PC-3 (cell line): ENCODE data around the gene ARHGEF4. TPM values are rescaled to one million over a fixed set of nuclear protein-coding genes. Genes with fewer than 3 reads are reported as not detected.

Experiments
- ATAC-seq: fragments of 200-7000 bp; cut with Tn5 transposase; 2 replicates; pipeline ENCODE4 v1.9.1; 2020; ENCODE audit warnings: mild to moderate bottlenecking, moderate library complexity
- BruUV-seq: library from RNA; stranded (reverse); fragments of 400-500 nt; replicated peaks from 2 replicates; lab custom pipeline; 2021; lab: Mats Ljungman, UMichigan
- CTCF ChIA-PET: fragments of 300-600 bp; sonication (Branson Sonifier 250); formaldehyde crosslinking; loops from one replicate; lab custom pipeline; 2022; ENCODE audit warnings: antibody characterized with exemption; lab: Charles Lee
- POLR2A ChIA-PET: fragments of 300-600 bp; sonication (Branson Sonifier 250); formaldehyde crosslinking; loops from one replicate; lab custom pipeline; 2022; ENCODE audit warnings: antibody characterized with exemption; ENCODE audit not compliant: unreplicated experiment; lab: Charles Lee
- DNase-seq: peaks from one replicate; pipeline ENCODE4 v3.0.0-alpha.2; 2015
- H2AFZ ChIP-seq: fragments of 300-600 bp; sonication (generic); 2 replicates; pipeline ENCODE4 v1.6.0; 2016; ENCODE audit warnings: antibody characterized with exemption, low read length
- H3F3A ChIP-seq: fragments of 300-600 bp; sonication (generic); one replicate; pipeline ENCODE4 v1.6.0; 2017; ENCODE audit warnings: antibody characterized with exemption, low read length, control low read depth, mild to moderate bottlenecking; ENCODE audit not compliant: unreplicated experiment
- H3K27ac ChIP-seq: fragments of 300-600 bp; sonication (generic); 2 replicates; pipeline ENCODE4 v1.5.1; 2016; ENCODE audit warnings: mild to moderate bottlenecking, low read length
- H3K27me3 ChIP-seq: fragments of 300-600 bp; sonication (generic); 2 replicates; pipeline ENCODE4 v1.6.1; 2016; ENCODE audit warnings: low read length, mixed read lengths
- H3K36me3 ChIP-seq: fragments of 300-600 bp; sonication (generic); 2 replicates; pipeline ENCODE4 v1.6.1; 2016; ENCODE audit warnings: low read depth, mixed run types, low read length, mixed read lengths
- H3K4me1 ChIP-seq: fragments of 300-600 bp; sonication (generic); 2 replicates; pipeline ENCODE4 v1.5.1; 2016; ENCODE audit warnings: low read length; ENCODE audit not compliant: insufficient read depth
- H3K4me2 ChIP-seq: fragments of 300-600 bp; sonication (generic); 2 replicates; pipeline ENCODE4 v1.6.0; 2016; ENCODE audit warnings: low read length
- H3K4me3 ChIP-seq: fragments of 300-600 bp; sonication (generic); 2 replicates; pipeline ENCODE4 v1.5.1; 2016; ENCODE audit warnings: mild to moderate bottlenecking, low read length, mixed read lengths
- H3K79me2 ChIP-seq: fragments of 300-600 bp; sonication (generic); 2 replicates; pipeline ENCODE4 v1.6.1; 2017; ENCODE audit warnings: low read length, mixed read lengths
- H3K9ac ChIP-seq: fragments of 300-600 bp; sonication (generic); 2 replicates; pipeline ENCODE4 v1.6.0; 2016; ENCODE audit warnings: mild to moderate bottlenecking, low read length
- H3K9me2 ChIP-seq: fragments of 300-600 bp; sonication (generic); replicated peaks from 2 replicates; pipeline ENCODE4 v1.6.1; 2016; ENCODE audit warnings: mixed run types, low read length, mixed read lengths
- H3K9me3 ChIP-seq: fragments of 300-600 bp; sonication (generic); 2 replicates; pipeline ENCODE4 v1.6.1; 2016; ENCODE audit warnings: low read length, mixed read lengths
- H4K20me1 ChIP-seq: fragments of 300-600 bp; sonication (generic); 2 replicates; pipeline ENCODE4 v1.6.1; 2016; ENCODE audit warnings: low read length, mixed read lengths
- CTCF ChIP-seq: fragments of 300-600 bp; sonication (generic); conservative IDR thresholded peaks from 2 replicates; pipeline ENCODE4 v1.5.1; 2017; ENCODE audit warnings: antibody characterized with exemption, low read depth, mild to moderate bottlenecking, low read length
- EZH2 ChIP-seq: fragments of 300-600 bp; sonication (generic); IDR thresholded peaks from one replicate; pipeline ENCODE4 v1.6.1; 2017; ENCODE audit warnings: antibody characterized with exemption, mild to moderate bottlenecking, low read length; ENCODE audit not compliant: unreplicated experiment
- EZH2phosphoT487 ChIP-seq: fragments of 300-600 bp; sonication (generic); IDR thresholded peaks from 2 replicates; pipeline ENCODE4 v1.6.1; 2018; ENCODE audit warnings: mild to moderate bottlenecking, antibody characterized with exemption, low read length, borderline replicate concordance
- intact Hi-C: fragments of 100-400 bp; cut with micrococcal nuclease; formaldehyde crosslinking; loops from 2 replicates; pipeline ENCODE4 v1.9.0; 2023
- total RNA-seq: library from RNA; depleted of rRNA; stranded (reverse); fragments of >200 nt; gene quantifications from 2 replicates; pipeline ENCODE4 v1.2.3, GENCODE V29; 2014

ARHGEF4 gene
- total RNA-seq, 1 experiment from 2014 or later, result 21.5 TPM

GRCh38 chr2:130981667-130982066 lies 145.0 kb downstream of the ARHGEF4 start:
- H3K36me3 ChIP-seq, result no peaks in the 10 kb centered on the region
- ChIA-PET CTCF (no interaction called here), POLR2A (no interaction called here)
- no peaks in the 10 kb centered on the region for H3K4me1 ChIP-seq
- H3F3A ChIP-seq, result no peaks in the 10 kb centered on the region
- no peak overlapping the region for H3K4me2 ChIP-seq
- no peak overlapping the region for H3K9ac ChIP-seq
- H3K27me3 ChIP-seq, result no peaks in the 10 kb centered on the region
- H4K20me1 ChIP-seq, result no peaks in the 10 kb centered on the region
- intact Hi-C loops, result no loop called here
- no peak overlapping the region for H3K4me3 ChIP-seq
- no peaks in the 10 kb centered on the region for H3K9me2 ChIP-seq
- no peaks in the 10 kb centered on the region for H3K79me2 ChIP-seq
- no peak overlapping the region for H2AFZ ChIP-seq
- no peak for DNase-seq
- TF ChIP-seq EZH2 (no peak), CTCF (no peak), EZH2phosphoT487 (no peak)
- ATAC-seq, result no peak
- 0 out of 2 replicates have a peak, but pooled peaks cover 9% of the 10 kb centered on the region for H3K9me3 ChIP-seq
- BruUV-seq, result no TSS peak
- H3K27ac ChIP-seq, result no peak overlapping the region

GRCh38 chr2:130985206-130985780 lies 148.6 kb downstream of the ARHGEF4 start:
- H3K4me2 ChIP-seq, result no peak overlapping the region
- H4K20me1 ChIP-seq, result no peaks in the 10 kb centered on the region
- ChIA-PET POLR2A (no interaction called here), CTCF (no interaction called here)
- H3K9ac ChIP-seq, result no peak overlapping the region
- H3K27ac ChIP-seq, result no peak overlapping the region
- H3F3A ChIP-seq, result no peaks in the 10 kb centered on the region
- BruUV-seq, result no TSS peak
- no peaks in the 10 kb centered on the region for H3K27me3 ChIP-seq
- no peak overlapping the region for H3K4me3 ChIP-seq
- no peak for DNase-seq
- no peaks in the 10 kb centered on the region for H3K79me2 ChIP-seq
- H3K9me3 ChIP-seq, result no peaks in the 10 kb centered on the region
- intact Hi-C loops, result no loop called here
- no peaks in the 10 kb centered on the region for H3K4me1 ChIP-seq
- no peaks in the 10 kb centered on the region for H3K36me3 ChIP-seq
- no peak for ATAC-seq
- TF ChIP-seq CTCF (no peak), EZH2 (no peak), EZH2phosphoT487 (no peak)
- H3K9me2 ChIP-seq, result no peaks in the 10 kb centered on the region
- no peak overlapping the region for H2AFZ ChIP-seq

- no TSS peak for BruUV-seq
Measured at GRCh38 chr2:130985831-130986649, 149.3 kb downstream of the ARHGEF4 start.

More at GRCh38 chr2:130985831-130986649, 149.3 kb downstream of the ARHGEF4 start:
- H3K27me3 ChIP-seq, result no peaks in the 10 kb centered on the region
- TF ChIP-seq CTCF (no peak), EZH2 (no peak), EZH2phosphoT487 (no peak)
- H3K9me2 ChIP-seq, result no peaks in the 10 kb centered on the region
- H3K9me3 ChIP-seq, result no peaks in the 10 kb centered on the region
- no peaks in the 10 kb centered on the region for H3K36me3 ChIP-seq
- H3K79me2 ChIP-seq, result no peaks in the 10 kb centered on the region
- H2AFZ ChIP-seq, result no peak overlapping the region
- no peak for DNase-seq
- no peaks in the 10 kb centered on the region for H3F3A ChIP-seq
- POLR2A ChIA-PET, result no interaction called here
- H4K20me1 ChIP-seq, result no peaks in the 10 kb centered on the region
- H3K27ac ChIP-seq, result no peak overlapping the region
- ATAC-seq, result no peak
- H3K4me1 ChIP-seq, result no peaks in the 10 kb centered on the region
- no peak overlapping the region for H3K4me3 ChIP-seq
- CTCF ChIA-PET, result no interaction called here
- intact Hi-C loops, result no loop called here
- H3K9ac ChIP-seq, result no peak overlapping the region
- H3K4me2 ChIP-seq, result no peak overlapping the region
